ENCODE measurements around the gene PEAK3.

GRCh38 chr19:2278459-2279158 is 3.4 kb downstream of the PEAK3 start:
- no peak for TF ChIP-seq CTCF (IDR thresholded peaks at IDR 0.05)
- no peak for TF ChIP-seq POLR2A (IDR thresholded peaks at IDR 0.05)

Data from lower leg skin (tissue), 3 donors.